Measurements from ENCODE around the gene COMMD6. TPM values are rescaled to one million over a fixed set of nuclear protein-coding genes. Genes with fewer than 3 reads are reported as not detected.

The COMMD6 gene
- total RNA-seq, 1 donor from 2014 or later, result 155 TPM

DNA sequence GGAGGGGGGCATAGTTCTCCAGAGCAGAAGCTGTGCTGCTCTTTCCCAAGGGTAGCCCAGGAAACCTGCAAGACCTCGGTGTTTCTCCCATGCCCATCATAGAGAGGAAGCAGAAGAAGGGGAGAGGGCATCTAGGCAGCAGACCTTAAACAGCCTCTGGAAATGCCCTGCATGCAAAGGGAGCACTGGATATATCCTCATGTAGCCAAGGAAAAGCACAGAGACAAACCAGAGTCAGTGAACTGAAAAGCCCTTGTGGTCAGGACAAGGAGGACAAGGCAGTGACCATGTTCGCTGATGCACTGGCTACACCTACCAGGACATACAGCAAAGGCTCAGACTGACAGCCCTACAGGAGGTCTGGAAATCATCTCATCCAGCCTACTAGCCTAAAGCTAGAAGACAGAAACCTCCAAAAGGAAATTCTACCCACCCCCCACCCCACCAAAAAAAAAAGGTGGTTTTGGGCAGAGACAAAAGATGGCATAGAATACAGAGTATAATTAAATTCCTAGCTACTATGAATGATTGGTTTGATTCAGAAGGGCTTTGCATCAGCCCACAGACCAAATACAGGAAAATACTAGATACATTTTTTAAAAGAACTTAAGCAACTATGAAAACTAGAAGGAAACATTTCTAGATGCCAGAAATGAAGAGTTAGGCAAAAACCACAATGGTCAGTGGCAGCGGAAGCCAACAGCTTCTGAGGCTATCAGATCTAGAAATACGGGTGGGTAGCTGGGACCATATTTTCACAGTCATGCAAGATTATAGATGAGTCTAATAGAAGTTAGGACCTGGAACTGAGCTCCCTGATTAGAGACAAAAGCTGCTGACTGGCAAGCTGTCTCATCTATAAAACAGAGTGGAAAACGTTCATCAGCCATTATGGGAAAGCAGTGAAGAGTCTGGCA, 51.2 kb downstream of the COMMD6 start:
- H3K4me3 ChIP-seq (ENCODE audit: low read depth, low read length), result no peak overlapping the region
- H3K36me3 ChIP-seq (ENCODE audit: control insufficient read depth, insufficient read depth, low read length), result no peaks in the 10 kb centered on the region
- TF ChIP-seq, protein P1, sequence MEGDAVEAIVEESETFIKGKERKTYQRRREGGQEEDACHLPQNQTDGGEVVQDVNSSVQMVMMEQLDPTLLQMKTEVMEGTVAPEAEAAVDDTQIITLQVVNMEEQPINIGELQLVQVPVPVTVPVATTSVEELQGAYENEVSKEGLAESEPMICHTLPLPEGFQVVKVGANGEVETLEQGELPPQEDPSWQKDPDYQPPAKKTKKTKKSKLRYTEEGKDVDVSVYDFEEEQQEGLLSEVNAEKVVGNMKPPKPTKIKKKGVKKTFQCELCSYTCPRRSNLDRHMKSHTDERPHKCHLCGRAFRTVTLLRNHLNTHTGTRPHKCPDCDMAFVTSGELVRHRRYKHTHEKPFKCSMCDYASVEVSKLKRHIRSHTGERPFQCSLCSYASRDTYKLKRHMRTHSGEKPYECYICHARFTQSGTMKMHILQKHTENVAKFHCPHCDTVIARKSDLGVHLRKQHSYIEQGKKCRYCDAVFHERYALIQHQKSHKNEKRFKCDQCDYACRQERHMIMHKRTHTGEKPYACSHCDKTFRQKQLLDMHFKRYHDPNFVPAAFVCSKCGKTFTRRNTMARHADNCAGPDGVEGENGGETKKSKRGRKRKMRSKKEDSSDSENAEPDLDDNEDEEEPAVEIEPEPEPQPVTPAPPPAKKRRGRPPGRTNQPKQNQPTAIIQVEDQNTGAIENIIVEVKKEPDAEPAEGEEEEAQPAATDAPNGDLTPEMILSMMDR (IDR thresholded peaks at IDR 0.05; ENCODE audit: insufficient read depth, low read length, poor library complexity, severe bottlenecking), result no peak
- H3K27me3 ChIP-seq (ENCODE audit: control insufficient read depth, insufficient read depth, low read length), result no peaks in the 10 kb centered on the region
- DNase-seq (ENCODE audit: low read depth), result no peak

DNA sequence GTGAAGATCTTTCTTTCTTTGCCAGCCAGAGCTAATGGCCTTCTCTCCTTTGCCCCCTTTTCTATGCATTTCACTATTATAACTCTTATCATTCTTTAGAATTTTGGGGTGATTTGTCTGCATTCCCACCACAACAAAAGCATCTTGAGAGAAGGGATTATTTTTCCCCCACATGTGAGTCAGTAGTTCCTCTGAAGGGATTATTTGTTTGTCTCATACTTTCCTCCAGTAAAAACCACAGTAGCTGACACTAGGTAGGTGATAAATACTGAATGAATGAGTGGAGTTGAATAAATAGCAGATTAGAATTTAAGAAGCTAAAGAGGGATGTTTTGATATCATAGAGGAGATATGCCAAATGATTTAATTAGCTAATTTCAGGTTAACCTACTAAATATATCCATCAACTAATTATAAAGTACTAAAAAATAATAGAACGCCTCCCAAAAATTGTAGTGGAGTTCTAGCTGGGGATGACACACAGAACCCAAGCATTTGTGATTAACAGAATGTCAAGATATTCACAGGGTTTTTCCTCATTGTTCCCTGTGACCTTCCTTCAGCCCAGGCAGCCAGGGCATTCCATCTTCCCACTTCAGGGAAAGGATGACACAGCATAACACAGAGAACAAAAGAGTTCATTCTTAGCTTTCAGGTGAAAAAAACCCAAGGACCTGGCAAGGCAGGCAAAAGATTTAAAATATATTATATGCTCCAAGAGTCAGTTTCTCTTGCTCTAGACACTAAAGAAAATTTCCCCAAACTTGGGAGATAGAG, 52.2 kb downstream of the COMMD6 start:
- TF ChIP-seq, protein P1 (IDR thresholded peaks at IDR 0.05; ENCODE audit: insufficient read depth, low read length, poor library complexity, severe bottlenecking), result no peak
- Histone ChIP-seq H3K36me3 (ENCODE audit: control insufficient read depth, insufficient read depth, low read length) (no peaks in the 10 kb centered on the region), H3K27me3 (ENCODE audit: control insufficient read depth, insufficient read depth, low read length) (no peaks in the 10 kb centered on the region), H3K4me3 (ENCODE audit: low read depth, low read length) (no peak overlapping the region)
- DNase-seq (ENCODE audit: low read depth), result no peak

DNA sequence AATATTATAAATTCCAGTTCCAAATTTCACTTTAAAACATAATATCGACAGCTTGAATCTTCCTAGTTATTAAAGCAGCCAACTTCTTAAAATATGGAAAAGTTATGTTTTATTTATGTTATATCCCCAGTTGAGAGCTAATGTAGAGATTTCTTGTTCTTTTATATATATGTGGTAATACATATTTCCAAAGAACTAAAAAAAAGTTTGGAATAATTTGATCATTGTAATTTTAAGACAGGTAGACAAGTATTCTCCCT, 54.9 kb downstream of the COMMD6 start:
- TF ChIP-seq, protein P1 (IDR thresholded peaks at IDR 0.05; ENCODE audit: insufficient read depth, low read length, poor library complexity, severe bottlenecking), result no peak
- Histone ChIP-seq H3K36me3 (ENCODE audit: control insufficient read depth, insufficient read depth, low read length) (no peaks in the 10 kb centered on the region), H3K27me3 (ENCODE audit: control insufficient read depth, insufficient read depth, low read length) (no peaks in the 10 kb centered on the region), H3K4me3 (ENCODE audit: low read depth, low read length) (peak overlapping the region; percentile 77)
- no peak for DNase-seq (ENCODE audit: low read depth)

DNA sequence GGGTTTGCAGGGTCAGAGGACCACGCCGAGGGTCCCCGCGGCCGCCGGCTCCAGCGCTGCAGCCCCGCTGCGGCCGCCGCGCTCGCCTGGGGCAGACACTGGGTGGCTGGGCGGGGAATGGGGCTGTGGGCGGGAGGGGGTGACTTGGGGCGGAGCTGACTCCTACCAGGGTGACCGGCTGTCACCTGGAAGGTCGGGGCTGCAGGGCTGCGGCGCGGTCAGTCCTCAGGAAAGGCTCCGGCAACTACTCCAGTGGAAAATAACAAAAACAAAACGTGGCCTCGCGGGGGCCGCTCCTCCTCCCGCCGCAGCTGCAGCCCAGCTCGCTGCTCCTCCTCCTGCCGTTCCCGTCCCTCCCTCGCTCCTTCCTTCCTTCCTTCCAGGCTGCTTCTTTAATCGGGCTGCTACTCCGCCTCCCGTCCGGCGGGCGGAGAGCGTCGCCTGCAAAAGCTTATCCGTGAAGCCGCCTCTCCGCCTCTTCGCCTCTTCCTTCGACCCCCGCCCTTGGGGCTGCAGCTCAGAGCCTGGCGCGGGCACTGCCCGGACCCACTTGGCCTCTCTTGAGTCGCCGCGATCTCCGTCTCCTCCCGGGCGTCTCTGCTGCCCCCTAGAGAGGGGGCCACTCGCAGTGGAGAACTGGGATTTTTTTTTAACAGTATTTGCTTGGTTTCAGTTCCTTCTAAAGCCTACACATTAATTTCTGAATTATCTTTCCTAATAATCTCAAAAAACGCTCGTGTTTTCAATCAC, 55.4 kb downstream of the COMMD6 start, which contains the start of gene TBC1D4:
Gene TBC1D4 (minus strand): TSS at position 100 of the 750 bp plus-strand sequence. CDS start 402 bp downstream, outside the sequence.
- H3K36me3 ChIP-seq (ENCODE audit: control insufficient read depth, insufficient read depth, low read length), result no peaks in the 10 kb centered on the region
- TF ChIP-seq, protein P1 (IDR thresholded peaks at IDR 0.05; ENCODE audit: insufficient read depth, low read length, poor library complexity, severe bottlenecking), result peak; percentile 95
- H3K4me3 ChIP-seq (ENCODE audit: low read depth, low read length), result peak within 1 kb of the TSS; percentile 77
- DNase-seq (ENCODE audit: low read depth), result peak; percentile 69
- no peaks in the 10 kb centered on the region for H3K27me3 ChIP-seq (ENCODE audit: control insufficient read depth, insufficient read depth, low read length)

DNA sequence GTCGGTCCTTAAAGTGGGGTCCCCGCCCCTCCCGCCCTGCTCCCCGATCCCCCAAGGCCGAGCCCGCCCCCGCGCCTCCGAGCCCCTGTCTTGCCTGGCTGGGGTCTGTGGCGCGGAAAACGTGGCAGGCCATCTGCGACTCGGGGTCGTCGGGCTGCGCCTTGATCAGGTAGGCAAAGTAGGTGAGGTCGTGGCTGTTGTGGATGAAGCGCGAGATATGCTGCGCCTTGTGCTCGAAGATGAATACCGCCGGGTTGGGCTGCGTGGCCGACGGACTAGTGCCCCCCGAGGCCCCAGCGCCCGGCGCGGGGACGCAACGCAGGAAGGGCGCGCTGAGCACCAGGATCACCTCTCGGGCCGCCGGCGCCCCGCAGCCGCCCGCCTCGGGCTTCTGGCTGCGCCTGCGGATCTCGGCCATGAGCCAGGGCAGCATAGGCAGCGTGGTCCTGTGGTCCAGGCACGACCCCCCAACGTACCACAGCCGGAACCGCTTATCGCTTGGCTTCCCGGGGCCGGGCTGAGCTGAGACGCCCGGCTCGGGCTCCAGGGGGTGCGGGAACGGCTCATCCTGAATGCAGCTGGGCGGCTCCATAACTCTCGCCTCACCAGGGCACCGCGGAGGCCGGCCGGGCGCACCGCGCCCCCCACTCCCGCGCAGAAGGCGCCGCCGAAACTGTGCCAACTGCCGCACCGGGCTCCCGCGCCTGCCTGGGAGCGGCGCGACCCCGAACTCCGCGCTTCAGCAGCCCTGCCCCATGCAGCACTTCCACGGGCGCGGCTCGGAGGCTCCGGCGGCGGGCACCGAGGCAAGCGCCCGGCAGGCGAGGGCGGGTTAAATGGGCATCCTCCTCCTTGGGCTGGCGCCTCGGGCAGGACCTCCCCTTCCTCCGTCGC, 56.2 kb downstream of the COMMD6 start:
- TF ChIP-seq, protein P1 (IDR thresholded peaks at IDR 0.05; ENCODE audit: insufficient read depth, low read length, poor library complexity, severe bottlenecking), result no peak
- no peak for DNase-seq (ENCODE audit: low read depth)
- peak overlapping the region; percentile 77 for H3K4me3 ChIP-seq (ENCODE audit: low read depth, low read length)
- H3K27me3 ChIP-seq (ENCODE audit: control insufficient read depth, insufficient read depth, low read length), result no peaks in the 10 kb centered on the region
- H3K36me3 ChIP-seq (ENCODE audit: control insufficient read depth, insufficient read depth, low read length), result no peaks in the 10 kb centered on the region

All from kidney epithelial cell (primary cell).